Measurements from ENCODE around the gene PSAP.
"Not testable (repeated sequence)": the region's sequence is repeated elsewhere in the genome, so short reads cannot be mapped to it uniquely, and the experiment has no call there.

The PSAP gene

DNA sequence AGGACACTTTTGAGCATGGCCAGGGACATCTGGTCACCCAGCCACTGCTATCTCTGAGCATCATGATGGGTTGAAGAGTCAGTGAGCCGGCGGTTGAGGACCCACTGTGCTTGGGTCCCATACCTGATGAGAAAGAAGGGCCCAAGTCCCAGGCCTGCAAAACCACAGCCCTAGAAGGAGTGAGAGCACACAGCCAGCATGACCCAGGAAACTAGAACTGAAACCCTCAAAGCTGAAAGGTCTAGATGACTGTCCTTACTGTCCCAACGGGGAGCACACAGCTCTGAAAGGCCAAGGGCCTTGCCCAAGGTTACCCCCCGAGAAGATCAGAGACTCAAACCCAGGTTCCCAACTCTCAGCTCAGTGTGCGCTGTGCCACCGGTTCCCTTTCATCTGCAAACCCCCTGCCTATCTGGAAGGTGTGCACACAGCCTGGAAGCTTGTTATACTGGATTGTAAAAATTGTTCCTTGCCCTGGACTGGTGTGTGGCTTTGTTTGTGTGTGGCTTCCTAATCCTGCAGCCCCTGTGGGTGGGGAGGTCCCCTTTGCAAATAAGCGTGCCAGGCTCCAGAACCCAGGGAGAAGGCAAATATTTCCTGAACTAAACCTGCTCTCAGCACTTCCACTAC, 22.6 kb upstream of the PSAP start:
- no peak for DNase-seq (ENCODE audit: low read depth)

DNA sequence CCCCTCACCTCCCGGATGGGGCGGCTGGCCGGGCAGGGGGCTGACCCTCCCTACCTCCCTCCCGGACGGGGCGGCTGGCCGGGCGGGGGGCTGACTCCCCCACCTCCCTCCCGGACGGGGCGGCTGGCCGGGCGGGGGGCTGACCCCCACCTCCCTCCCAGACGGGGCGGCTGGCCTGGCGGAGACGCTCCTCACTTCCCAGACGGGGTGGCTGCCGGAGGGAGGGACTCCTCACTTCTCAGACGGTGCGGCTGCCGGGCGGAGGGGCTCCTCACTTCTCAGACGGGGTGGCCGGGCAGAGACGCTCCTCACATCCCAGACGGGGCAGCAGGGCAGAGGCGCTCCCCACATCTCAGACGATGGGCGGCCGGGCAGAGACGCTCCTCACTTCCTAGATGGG, 18.6 kb upstream of the PSAP start:
- DNase-seq (ENCODE audit: low read depth) = not testable (repeated sequence)

DNA sequence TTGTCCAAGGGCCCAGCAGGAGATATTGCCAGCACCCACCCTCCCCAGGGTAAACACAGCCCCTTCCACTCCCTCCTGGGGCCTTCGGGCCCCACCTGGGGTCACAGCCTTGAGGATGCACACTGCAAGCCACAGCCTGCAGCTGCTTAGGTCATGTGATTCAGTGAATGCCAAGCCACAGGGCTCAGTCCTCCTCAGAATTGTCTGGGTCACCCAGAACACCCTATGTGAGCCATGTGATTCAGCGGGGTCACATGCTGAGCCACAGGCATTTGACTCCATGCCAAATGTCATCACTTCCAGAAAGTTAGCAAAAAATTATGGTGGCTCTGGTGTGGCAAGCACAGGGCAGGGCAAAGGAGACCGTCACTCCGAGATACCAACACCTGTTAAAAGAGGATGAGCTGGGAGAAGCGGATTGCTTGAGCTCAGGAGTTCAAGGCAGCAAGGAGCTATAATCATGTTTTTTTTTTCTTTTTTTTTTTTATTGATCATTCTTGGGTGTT, 17.2 kb upstream of the PSAP start:
- DNase-seq (ENCODE audit: low read depth) = no peak

DNA sequence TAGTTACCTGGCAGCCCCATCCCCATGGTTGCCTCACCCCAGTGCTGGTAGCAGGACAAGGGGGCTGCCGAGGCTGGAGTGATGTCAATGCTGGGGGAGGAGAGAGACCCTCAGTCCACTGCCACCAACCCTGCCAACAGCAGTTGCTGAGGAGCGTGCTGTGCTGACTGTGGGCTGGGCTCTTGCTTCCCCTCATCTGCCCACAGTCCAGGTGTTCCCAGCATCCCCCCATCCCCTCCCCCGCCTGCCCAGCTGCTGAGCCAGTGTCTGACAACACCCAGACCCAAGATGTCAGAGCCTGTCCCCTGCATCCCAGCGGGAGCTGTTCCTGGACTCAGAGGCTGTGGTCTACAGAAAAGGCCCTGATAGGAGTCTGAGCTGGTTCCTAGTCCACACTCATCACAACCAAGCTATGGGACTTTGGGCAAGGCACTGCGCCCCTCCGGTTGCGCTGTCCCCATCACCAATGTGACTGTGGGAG, 14.6 kb upstream of the PSAP start:
- DNase-seq (ENCODE audit: low read depth) = no peak

DNA sequence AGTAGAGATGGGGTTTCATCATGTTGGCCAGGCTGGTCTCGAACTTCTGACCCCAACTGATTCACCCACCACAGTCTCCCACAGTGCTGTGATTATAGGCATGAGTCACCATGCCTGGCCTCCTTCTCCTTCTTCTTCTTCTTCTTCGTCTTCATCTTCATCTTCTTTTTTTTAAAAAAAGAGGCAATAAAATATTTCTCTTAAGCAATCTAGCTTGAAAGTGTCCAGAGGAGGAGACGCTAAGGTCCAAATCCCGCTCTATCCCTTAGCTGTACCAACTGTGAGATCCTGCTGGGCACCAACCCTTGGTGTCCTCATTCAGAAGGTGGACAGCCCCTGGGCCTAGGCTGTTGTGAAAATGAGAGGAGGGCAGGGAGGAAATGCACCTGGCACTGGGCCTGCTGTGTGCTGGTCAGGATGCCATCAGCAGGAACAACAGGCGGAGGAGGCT, 13.9 kb upstream of the PSAP start:
- no peak for DNase-seq (ENCODE audit: low read depth)

DNA sequence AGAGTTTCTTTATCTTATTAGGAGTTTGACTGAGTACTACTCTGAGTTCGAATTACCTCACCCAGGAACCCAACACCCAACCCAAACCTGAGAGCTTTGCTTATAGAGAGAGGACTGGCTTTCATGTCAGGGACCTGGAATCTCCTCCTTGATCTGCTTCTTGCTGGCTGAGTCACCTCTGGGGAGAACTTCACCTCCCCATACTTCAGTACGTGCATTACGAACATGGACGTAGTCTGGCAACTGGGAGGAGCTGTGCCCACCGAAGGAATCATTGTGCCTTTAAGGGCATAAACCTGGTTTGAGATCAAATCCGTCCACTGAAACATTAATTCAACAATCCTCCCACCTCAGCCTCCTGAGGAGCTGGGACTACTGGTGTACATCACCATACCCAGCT, 12.2 kb upstream of the PSAP start:
- DNase-seq (ENCODE audit: low read depth) = no peak

DNA sequence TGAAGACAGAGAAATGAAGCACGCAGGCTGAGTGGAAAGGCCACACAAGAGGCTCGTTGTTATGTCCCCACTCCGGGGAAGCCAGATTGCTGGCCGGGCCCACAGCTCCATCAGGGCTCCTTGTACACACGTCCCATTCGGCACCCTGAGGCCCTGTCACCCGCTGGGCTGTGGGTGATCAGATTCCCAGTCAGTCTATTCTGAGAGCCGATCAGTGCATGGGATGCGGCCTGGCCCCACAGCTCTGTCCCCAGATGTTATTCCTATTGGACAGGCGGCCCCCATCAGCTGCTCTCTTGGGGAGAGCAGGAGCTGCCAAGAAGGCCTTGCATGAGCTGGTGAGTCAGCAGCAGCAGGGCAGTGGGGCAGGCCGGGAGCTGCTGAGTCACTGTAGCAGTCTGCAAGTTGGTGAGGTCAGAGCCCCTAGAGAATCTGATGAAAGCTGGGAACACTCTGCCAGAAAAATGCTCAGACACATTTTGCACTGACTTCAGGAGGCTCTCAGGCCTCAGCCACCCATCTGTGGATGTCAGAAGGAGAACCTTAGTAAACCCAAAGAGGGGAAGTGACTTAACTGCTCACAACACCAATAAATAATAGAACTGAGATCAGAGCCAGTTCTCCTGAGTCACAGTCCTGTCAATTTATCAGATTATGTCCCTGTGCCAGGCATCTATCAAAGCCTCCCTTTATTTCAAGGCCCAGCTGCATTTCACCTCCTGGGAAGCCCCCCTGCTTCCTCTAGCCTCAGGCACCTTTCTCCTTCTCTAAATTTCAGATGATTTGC, 9.4 kb upstream of the PSAP start:
- no peak for DNase-seq (ENCODE audit: low read depth)

DNA sequence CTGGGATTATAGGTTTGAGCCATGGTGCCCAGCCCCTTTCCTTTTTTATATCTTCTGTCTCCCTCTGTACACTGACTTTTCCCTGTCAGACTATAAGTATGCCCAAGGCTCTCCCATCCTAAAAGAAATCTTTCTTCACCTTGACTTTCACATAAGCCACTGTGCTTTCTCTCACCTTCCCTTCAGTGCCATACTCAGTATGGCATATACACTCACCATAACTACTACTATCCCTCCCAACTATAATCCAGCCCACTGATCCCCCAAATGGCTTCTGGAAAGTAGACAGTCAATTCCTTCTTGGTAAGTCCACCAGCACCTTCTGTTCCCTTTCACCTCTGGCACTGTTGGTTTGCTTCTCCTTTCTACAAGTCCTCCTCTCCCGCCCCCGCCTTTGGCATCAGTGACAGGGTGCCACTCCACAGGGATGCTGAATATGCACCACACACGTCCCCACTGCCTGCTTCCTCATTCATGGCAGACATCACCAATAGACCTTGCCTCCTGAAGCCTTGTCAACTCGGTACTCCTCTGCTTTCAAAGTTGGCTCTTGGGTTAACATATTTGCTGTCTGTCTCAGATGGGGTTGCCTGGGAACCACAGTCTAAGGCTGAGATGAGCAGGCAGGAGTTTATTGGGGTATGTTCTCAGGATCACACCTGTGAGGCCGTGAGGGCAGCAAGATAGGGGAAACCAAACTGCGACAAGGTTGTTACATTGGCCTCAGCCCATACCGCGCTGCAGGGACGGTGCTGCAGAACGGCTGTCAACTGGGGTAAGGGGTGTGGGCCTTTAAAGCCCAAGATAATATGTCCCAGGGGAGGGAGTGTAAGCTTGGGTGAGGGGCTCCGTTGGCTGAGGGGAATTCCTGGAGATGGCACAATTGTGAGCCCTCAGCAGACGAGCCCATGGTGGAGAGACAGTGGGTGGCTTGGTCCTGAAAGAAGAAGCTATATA, 7.2 kb upstream of the PSAP start:
- no peak for DNase-seq (ENCODE audit: low read depth)

DNA sequence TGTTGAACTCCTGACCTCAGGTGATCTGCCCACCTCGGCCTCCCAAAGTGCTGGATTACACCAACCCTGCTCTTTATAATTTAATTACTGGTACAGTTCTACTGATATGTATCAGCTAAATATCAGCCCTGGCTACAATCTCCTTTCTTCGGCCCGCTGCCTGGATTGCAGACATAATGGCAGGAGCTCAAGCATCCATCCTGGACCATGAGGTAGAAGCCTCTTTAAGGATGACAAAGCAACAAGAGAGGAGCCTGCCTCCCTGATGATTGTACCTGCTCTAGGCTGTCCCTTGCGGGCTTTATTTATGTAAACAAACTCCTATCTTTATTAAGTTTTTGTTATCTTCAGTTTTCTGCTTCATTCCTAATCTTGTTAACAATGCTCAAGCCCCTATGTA, 5.6 kb upstream of the PSAP start:
- DNase-seq (ENCODE audit: low read depth) = no peak

DNA sequence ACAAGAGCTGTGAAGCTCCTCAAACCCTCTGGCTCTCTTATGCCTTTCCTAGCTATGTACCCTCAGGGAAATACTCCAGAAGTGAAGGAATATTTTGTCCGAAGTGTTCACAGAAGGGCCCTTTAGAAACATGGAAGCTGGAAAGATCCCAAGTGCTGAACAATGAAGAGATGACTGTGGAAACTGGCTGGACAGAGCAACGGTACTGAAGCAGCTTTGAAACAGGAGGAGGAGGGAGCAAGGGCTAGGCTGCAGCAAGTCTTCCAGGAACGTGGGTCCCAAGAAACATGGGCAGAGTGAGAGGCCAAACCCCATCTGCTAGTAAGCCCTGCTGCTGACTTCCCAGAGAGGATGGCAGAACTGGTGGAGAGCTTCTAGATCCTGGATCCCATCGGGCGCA, 3.0 kb upstream of the PSAP start:
- no peak for DNase-seq (ENCODE audit: low read depth)

DNA sequence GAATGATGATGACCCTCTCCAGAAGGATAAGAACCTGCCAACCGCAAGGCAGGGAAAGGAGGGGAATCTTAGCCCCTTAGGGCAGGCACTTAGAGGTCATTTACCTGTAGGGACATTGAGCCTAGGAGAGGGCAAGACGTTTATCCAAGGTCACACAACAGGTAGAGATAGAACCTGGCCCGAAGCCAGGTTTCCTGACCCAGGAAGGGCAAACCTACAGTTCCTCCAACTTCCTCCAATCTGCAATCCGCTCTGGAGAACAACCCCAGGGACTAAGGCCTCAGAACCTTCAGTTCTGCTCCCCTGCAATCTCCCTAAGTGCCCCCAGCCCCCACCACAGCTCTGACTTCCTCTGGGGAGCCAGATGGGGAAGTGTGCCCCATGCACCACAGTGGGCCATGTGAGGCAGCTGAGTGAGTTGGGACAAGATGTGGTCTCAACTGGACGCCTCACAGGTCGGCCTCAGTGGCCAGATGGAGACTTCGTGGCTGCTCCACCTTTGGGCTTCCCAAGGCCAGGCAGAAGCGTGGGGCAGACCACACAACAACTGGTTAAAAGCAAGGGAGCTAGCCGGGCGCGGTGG, 1.4 kb upstream of the PSAP start:
- DNase-seq (ENCODE audit: low read depth) = no peak

DNA sequence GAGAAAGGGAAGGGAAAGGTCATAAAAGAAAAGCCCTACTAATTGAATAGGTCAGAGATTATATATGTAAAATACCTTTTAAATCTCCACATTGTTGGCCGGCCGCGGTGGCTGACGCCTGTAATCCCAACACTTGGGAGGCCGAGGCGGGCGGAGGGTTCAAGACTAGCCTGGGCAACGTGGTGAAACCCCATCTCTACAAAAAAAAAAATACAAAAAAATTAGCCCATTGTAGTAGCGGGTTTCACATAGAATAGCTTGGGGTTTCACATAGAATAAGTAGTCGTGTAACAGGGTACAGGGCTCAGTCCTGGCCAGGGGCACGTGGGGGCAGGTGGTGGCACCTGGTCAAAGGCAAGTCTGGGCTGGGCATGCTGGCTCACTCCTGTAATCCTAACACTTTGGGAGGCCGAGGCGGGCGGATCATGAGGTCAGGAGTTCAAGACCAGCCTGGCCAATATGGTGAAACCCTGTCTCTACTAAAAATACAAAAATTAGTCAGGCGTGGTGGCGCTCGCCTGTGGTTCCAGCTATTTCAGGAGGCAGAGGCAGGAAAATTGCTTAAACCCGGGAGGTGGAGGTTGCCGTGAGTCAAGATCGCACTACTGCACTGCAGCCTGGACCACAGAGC, 529 bp upstream of the PSAP start:
- not testable (repeated sequence) for DNase-seq (ENCODE audit: low read depth)

DNA sequence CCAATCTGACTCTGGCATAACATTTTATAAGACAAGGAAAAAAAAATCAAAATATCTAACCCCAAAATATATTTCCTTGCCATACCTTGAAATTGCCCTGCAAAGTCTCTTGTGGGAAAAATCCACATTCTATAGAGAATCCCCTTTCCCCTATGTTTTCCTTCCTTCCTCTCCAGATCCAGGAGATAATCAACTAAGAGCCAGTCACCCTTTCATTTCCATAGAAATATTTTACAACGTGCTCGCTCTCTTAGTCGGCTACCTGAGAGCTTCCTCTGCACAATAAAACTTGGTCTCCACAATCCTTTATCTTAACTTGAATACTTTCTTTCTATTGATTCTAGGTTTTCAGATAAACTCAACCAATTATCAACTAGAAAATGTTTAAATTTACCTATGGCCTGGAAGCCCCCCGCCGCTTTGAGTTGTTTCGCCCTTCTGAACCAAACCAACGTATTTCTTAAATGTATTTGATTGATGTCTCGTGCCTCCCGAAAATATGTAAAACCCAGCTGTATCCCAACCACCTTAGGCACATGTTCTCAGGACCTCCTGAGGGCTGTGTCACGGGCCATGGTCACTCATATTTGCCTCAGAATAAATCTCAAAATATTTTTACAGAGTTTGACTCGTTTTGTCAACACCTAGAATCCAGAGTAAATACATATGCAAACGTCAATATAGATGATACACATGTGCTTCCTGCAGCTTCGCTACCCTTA, 869 bp downstream of the PSAP start:
- no peak for DNase-seq (ENCODE audit: low read depth)

DNA sequence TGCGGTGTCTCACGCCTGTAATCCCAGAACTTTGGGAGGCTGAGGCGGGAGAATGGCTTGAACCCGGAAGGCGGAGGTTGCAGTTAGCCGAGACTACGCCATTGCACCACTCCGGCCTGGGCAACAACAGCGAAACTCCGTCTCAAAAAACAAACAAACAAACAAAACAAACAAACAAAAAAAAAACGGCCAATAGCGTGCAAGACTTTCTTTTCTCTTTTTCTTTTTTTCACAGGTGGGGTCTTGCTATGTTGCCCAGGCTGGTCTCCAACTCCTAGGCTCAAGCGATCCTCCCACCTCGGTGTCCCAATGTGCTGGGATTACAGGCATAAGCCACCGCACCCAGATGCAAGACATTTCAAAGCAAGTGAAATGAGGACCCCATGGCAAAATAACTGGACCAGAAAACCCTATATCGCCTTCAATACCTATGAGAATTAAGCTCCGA, 1.6 kb downstream of the PSAP start:
- no peak for DNase-seq (ENCODE audit: low read depth)

DNA sequence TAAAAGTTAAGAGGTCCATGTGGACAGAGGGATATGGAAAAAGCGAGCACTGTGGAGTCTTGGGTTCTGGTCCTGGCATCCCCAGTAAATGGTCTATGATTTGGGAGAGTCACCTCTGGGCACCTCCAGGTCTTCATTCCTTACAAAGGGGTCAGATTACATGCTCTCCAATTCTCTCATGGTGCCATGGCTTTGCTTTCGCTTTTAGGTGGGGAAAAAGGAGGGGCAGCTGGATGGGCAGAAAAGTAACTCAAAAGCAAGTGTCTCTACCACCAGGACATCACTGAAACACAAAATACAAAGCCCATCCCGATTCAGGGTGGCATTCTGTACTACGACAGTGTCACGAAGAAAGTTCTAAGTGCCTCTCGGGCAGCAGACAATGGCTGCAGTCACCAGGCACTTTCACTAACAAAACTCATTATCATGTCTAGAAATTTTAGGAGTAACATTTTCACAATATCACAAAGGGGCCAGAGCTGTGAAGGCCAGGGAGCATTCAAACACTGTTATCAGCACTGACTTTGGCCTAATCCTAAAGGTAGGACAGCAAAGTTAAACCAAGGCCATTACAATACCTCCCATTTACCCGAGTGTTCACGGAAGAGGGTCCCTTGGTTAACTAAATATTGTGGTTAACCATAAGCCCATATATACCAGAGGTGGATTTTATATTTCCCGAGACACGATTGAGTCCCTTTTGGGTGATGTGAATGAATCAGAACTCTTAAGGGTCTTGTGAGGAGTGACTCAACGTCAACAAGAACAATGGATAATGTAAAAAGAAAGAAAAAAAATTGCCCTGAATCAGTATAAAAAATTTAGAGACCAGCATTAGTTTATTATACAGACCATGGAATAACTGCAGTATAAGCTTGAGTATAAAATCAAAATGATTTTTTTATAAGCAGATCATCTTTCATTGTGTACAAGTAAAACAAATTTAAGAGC, 2.5 kb downstream of the PSAP start:
- no peak for DNase-seq (ENCODE audit: low read depth)

DNA sequence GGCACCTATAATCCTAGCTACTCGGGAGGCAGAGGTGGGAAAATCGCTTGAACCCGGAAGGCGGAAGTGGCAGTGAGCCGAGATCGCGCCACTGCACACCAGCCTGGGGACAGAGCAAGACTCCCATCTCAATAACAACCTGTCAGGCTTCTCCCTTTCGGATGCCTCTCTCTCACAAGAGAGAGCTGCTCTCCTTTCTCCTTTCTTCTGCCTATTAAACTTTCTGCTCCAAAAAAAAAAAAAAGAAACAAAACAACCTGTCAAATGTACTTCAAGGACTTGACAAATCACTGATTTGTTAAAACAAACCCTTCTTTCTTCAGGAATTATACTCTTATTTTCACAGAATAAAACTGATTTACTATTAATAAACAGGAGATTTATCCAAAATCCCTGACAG, 3.6 kb downstream of the PSAP start:
- no peak for DNase-seq (ENCODE audit: low read depth)

DNA sequence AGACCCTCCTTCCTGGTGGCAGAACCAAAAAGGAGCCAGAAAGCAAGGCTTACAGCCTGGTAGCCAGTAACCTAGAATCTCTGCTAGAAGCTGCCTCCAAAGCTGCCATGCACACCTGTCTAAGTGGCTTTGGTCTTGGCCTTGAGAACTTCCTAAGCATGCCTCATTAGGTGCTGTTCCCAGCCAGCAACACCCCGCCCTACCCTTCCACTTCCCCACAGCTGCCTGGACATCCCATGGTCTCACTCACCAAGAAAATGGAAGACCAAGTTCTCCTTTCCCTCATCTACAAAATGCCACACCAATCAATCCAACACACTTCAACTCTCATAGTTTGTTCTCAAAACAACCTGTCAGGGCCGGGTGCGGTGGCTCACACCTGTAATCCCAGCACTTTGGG, 4.2 kb downstream of the PSAP start:
- no peak for DNase-seq (ENCODE audit: low read depth)

DNA sequence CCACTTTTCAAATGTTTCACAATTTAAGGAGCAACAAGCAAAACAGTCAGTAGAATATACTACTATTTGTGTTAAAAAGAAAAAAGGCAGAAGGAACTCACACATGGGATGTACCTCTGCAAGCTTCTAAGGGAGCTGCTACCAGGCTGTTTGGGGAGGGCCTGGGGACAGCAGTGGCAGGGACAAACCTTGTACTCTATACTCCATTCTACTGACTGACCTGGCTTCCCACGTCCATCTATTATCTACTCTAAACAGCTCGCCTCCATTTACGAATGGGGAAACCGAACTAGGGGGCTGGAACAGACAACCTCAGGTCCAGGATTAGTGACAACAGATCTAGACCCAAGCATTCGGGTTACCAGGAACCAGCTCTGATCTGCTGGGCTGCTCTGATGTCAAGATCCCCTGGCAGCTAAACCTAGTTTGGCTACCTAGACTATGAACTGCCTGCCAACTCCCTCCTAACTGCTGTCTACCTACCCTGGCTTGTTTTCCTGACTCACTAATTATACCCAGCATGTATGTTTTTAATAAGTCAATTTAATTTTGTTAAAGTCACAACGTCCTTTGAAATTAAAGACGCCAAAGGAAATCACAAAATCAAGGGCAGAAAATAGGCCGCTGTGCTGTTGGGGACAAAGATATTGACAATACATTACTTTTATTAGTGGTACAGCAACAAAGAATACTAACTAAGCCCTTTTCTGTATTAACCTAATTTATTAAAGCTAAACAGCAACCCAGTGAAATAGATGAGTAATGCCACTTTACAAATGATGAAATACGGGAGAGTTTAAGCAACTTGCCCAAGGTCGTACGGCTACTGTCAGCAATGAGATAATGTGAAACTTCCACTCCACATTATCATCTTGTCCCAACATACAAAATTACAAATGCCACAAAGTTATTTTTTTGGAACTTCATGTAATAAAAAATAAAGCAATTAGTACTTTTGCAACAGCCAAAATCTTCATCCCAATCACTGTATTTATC, 5.3 kb downstream of the PSAP start:
- DNase-seq (ENCODE audit: low read depth) = no peak

Data from activated T-helper 1 cell treated with Interleukin-2 at 50 U/mL for 16 hours (primary cell).